IMR-90 (cell line): ENCODE results near the gene PIGN. TPM values are rescaled to one million over a fixed set of nuclear protein-coding genes. Genes with fewer than 3 reads are reported as not detected.
"Not testable (repeated sequence)": the region's sequence is repeated elsewhere in the genome, so short reads cannot be mapped to it uniquely, and the experiment has no call there.

Source experiments
- ATAC-seq: fragments of 200-7000 bp; cut with Tn5 transposase; 2 replicates; pipeline ENCODE4 v1.9.1; 2020; ENCODE audit warnings: low read depth, mild to moderate bottlenecking, moderate library complexity
- BruUV-seq: library from RNA; stranded (reverse); fragments of 400-500 nt; replicated peaks from 2 replicates; lab custom pipeline; 2021; lab: Mats Ljungman, UMichigan
- CTCF ChIA-PET: fragments of 300-600 bp; formaldehyde crosslinking; extraction: SDS; loops from one replicate; lab custom pipeline; 2021; ENCODE audit warnings: antibody characterized with exemption; lab: Yijun Ruan, JAX
- POLR2A ChIA-PET: fragments of 300-600 bp; sonication (Branson Sonifier 250); formaldehyde crosslinking; loops from one replicate; lab custom pipeline; 2022; ENCODE audit warnings: antibody characterized with exemption; ENCODE audit not compliant: unreplicated experiment; lab: Charles Lee
- DNase-seq: peaks from one replicate; pipeline ENCODE4 v3.0.0; 2013
- H2AFZ ChIP-seq: replicated peaks from 2 replicates; pipeline ENCODE3; 2013; ENCODE audit warnings: low read length, mild to moderate bottlenecking; ENCODE audit not compliant: poor library complexity
- H2AK5ac ChIP-seq: 2 replicates; pipeline ENCODE4 v1.6.1; 2013; ENCODE audit warnings: low read depth, low read length, inconsistent platforms
- H2AK9ac ChIP-seq: replicated peaks from 2 replicates; pipeline ENCODE3; 2013; ENCODE audit warnings: mild to moderate bottlenecking, low read depth, low read length, moderate library complexity; ENCODE audit not compliant: poor library complexity
- H2BK120ac ChIP-seq: 2 replicates; pipeline ENCODE4 v1.6.1; 2013; ENCODE audit warnings: low read depth, low read length, inconsistent platforms
- H2BK15ac ChIP-seq: 3 replicates; pipeline ENCODE4 v1.6.1; 2013; ENCODE audit warnings: low read depth, low read length, inconsistent platforms
- H2BK20ac ChIP-seq: 2 replicates; pipeline ENCODE4 v1.6.1; 2013; ENCODE audit warnings: low read depth, mild to moderate bottlenecking, inconsistent platforms, low read length, moderate library complexity
- H2BK5ac ChIP-seq: 2 replicates; pipeline ENCODE4 v1.6.1; 2013; ENCODE audit warnings: mild to moderate bottlenecking, low read depth, low read length, inconsistent platforms; ENCODE audit not compliant: poor library complexity, severe bottlenecking
- H3K14ac ChIP-seq: replicated peaks from 2 replicates; pipeline ENCODE4 v1.6.1; 2013; ENCODE audit warnings: low read depth, low read length, inconsistent platforms
- H3K18ac ChIP-seq: 2 replicates; pipeline ENCODE4 v1.6.1; 2013; ENCODE audit warnings: low read depth, low read length, control low read depth
- H3K23ac ChIP-seq: 2 replicates; pipeline ENCODE4 v1.6.1; 2013; ENCODE audit warnings: low read depth, low read length, inconsistent platforms
- H3K27ac ChIP-seq: 2 replicates; pipeline ENCODE4 v1.5.1; 2013; ENCODE audit warnings: mild to moderate bottlenecking, control low read depth, low read length; ENCODE audit not compliant: insufficient read depth
- H3K27me3 ChIP-seq: 2 replicates; pipeline ENCODE4 v1.6.1; 2013; ENCODE audit warnings: low read length; ENCODE audit not compliant: control insufficient read depth, insufficient read depth
- H3K36me3 ChIP-seq: 2 replicates; pipeline ENCODE4 v1.6.1; 2013; ENCODE audit warnings: low read length, mixed read lengths; ENCODE audit not compliant: control insufficient read depth, insufficient read depth
- H3K4ac ChIP-seq: 2 replicates; pipeline ENCODE4 v1.6.1; 2013; ENCODE audit warnings: low read depth, low read length, inconsistent platforms
- H3K4me1 ChIP-seq: 2 replicates; pipeline ENCODE4 v1.6.1; 2013; ENCODE audit warnings: low read length, mixed read lengths; ENCODE audit not compliant: control insufficient read depth, insufficient read depth
- H3K4me2 ChIP-seq: 2 replicates; pipeline ENCODE4 v1.6.1; 2013; ENCODE audit warnings: low read depth, mild to moderate bottlenecking, control low read depth, low read length, moderate library complexity
- H3K4me3 ChIP-seq: 2 replicates; pipeline ENCODE4 v1.5.1; 2013; ENCODE audit warnings: low read depth, mild to moderate bottlenecking, control low read depth, low read length, moderate library complexity; ENCODE audit not compliant: insufficient read depth
- H3K56ac ChIP-seq: 2 replicates; pipeline ENCODE4 v1.6.1; 2013; ENCODE audit warnings: low read length, inconsistent platforms; ENCODE audit not compliant: insufficient read depth; ENCODE audit errors: extremely low read depth
- H3K79me1 ChIP-seq, 2 experiments: 2 replicates each; pipeline ENCODE4 v1.6.1; 2013; ENCODE audit warnings: low read length in 2 of 2, inconsistent platforms in 1 of 2, low read depth in 1 of 2
- H3K9ac ChIP-seq: 2 replicates; pipeline ENCODE4 v1.6.1; 2013; ENCODE audit warnings: low read depth, low read length, control low read depth
- H3K9me1 ChIP-seq: 2 replicates; pipeline ENCODE4 v1.6.1; 2013; ENCODE audit warnings: low read length, inconsistent platforms; ENCODE audit not compliant: insufficient read depth
- H3K9me3 ChIP-seq: 2 replicates; pipeline ENCODE4 v1.6.1; 2013; ENCODE audit warnings: low read length; ENCODE audit not compliant: control insufficient read depth, insufficient read depth
- H4K20me1 ChIP-seq: 2 replicates; pipeline ENCODE4 v1.6.1; 2013; ENCODE audit warnings: low read length, inconsistent platforms; ENCODE audit not compliant: insufficient read depth
- H4K5ac ChIP-seq: 2 replicates; pipeline ENCODE4 v1.6.1; 2013; ENCODE audit warnings: mild to moderate bottlenecking, low read depth, low read length, control low read depth
- H4K8ac ChIP-seq, 2 experiments: 2 replicates each; pipeline ENCODE4 v1.6.1; 2013; ENCODE audit warnings: low read depth in 2 of 2, low read length in 2 of 2, control low read depth in 1 of 2, inconsistent platforms in 1 of 2
- H4K91ac ChIP-seq: 2 replicates; pipeline ENCODE4 v1.6.1; 2013; ENCODE audit warnings: low read depth, low read length, inconsistent platforms; ENCODE audit not compliant: insufficient read depth
- CTCF ChIP-seq: conservative IDR thresholded peaks from 2 replicates; pipeline ENCODE4 v1.5.1; 2012; ENCODE audit warnings: mild to moderate bottlenecking, low read depth, low read length, improper control_type of control experiment
- FOS ChIP-seq: fragments of 150-350 bp; IDR thresholded peaks from 2 replicates; pipeline ENCODE4 v1.6.1; 2016; ENCODE audit warnings: low read depth, low read length
- MAFK ChIP-seq: IDR thresholded peaks from 2 replicates; pipeline ENCODE4 v1.6.1; 2012; ENCODE audit warnings: low read depth, low read length, improper control_type of control experiment
- MXI1 ChIP-seq: IDR thresholded peaks from 2 replicates; pipeline ENCODE4 v1.6.1; 2012; ENCODE audit warnings: low read depth, mild to moderate bottlenecking, low read length, moderate library complexity, borderline replicate concordance
- NFE2L2 ChIP-seq: fragments of 150-350 bp; IDR thresholded peaks from 2 replicates; pipeline ENCODE4 v1.6.1; 2016; ENCODE audit warnings: low read depth, mild to moderate bottlenecking, low read length
- POLR2A ChIP-seq: IDR thresholded peaks from 2 replicates; pipeline ENCODE4 v1.6.1; 2012; ENCODE audit warnings: mild to moderate bottlenecking, low read depth, low read length
- RCOR1 ChIP-seq: IDR thresholded peaks from 2 replicates; pipeline ENCODE4 v1.6.1; 2012; ENCODE audit warnings: mild to moderate bottlenecking, low read length, improper control_type of control experiment; ENCODE audit not compliant: insufficient replicate concordance
- SMC3 ChIP-seq: fragments of 150-350 bp; IDR thresholded peaks from 2 replicates; pipeline ENCODE4 v1.6.1; 2016; ENCODE audit warnings: low read depth, mild to moderate bottlenecking, antibody characterized with exemption, low read length, moderate library complexity
- WGBS, 2 experiments: methylation state at CpG; one replicate each; pipeline versions ENCODE4 v1.1.5 to v1.1.7; 2013; ENCODE audit warnings: missing lambda C conversion rate in 2 of 2; ENCODE audit not compliant: insufficient read length in 1 of 2; ENCODE audit errors: extremely low coverage in 2 of 2; 5-methylcytosine and 5-hydroxymethylcytosine counted together
- dilution Hi-C: fragments of 300-500 bp; cut with HindIII; formaldehyde crosslinking; loops from one replicate; pipeline ENCODE4 v1.14.3; 2018; ENCODE audit warnings: low sequenced_read_pairs; ENCODE audit not compliant: unreplicated experiment
- in situ Hi-C: fragments of 300-500 bp; cut with MboI; formaldehyde crosslinking; loops from 3 replicates; pipeline ENCODE4 v1.14.3; 2019; ENCODE audit warnings: low sequenced_read_pairs, inconsistent platforms, mixed read lengths
- intact Hi-C: fragments of 100-400 bp; cut with micrococcal nuclease; formaldehyde crosslinking; loops from 2 replicates; pipeline ENCODE4 v1.10.0; 2022
- polyA plus RNA-seq, 3 experiments: library from polyadenylated mRNA; depleted of rRNA; stranded (reverse); fragments of >200 nt; gene quantifications; 2 replicates each; pipeline ENCODE4 v1.2.3, GENCODE V29; 2012; ENCODE audit warnings: low replicate concordance in 1 of 3
- total RNA-seq: library from RNA; depleted of rRNA; stranded (reverse); fragments of >200 nt; gene quantifications from 2 replicates; pipeline ENCODE4 v1.2.3, GENCODE V29; 2012

Gene PIGN
- total and polyA plus RNA-seq, 2 of the 4 experiments (the other 2 are of a cell fraction): 9.0 to 17.9 TPM

- Histone ChIP-seq H3K27me3 (no peaks in the 10 kb centered on the region), H3K9me1 (no peaks in the 10 kb centered on the region), H2AK9ac (no peak overlapping the region), H3K4ac (no peak overlapping the region), H3K9ac (no peak overlapping the region), H4K91ac (no peak overlapping the region), H2BK20ac (no peak overlapping the region), H3K18ac (no peak overlapping the region), H3K23ac (no peak overlapping the region), H4K8ac (no peak overlapping the region), H2BK5ac (no peak overlapping the region), H4K5ac (no peak overlapping the region), H3K56ac (no peak overlapping the region), H3K36me3 (no peaks in the 10 kb centered on the region), H4K20me1 (no peaks in the 10 kb centered on the region; the same call in 1 of the 2 replicates), H3K4me1 (peaks cover 2% of the 10 kb centered on the region; the same call in 1 of the 2 replicates), H2BK15ac (no peak overlapping the region), H2AFZ (no peak overlapping the region), H3K27ac (no peak overlapping the region), H3K14ac (no peak overlapping the region), H2BK120ac (no peak overlapping the region), H2AK5ac (no peak overlapping the region), H3K4me3 (no peak overlapping the region), H3K4me2 (no peak overlapping the region), H3K79me1 (peaks cover 0 to 6% of the 10 kb centered on the region in 2 experiments; a peak in 3 of 4 replicates), H3K9me3 (no peaks in the 10 kb centered on the region)
- dilution Hi-C loops: no loop called here
- no TSS peak for BruUV-seq
- in situ Hi-C loops: no loop called here
- TF ChIP-seq FOS: no peak
- no peak for TF ChIP-seq POLR2A
- no peak for TF ChIP-seq NFE2L2
- TF ChIP-seq CTCF: no peak
- TF ChIP-seq MAFK: no peak
- TF ChIP-seq SMC3: no peak
- no peak for TF ChIP-seq MXI1
- TF ChIP-seq RCOR1: no peak
- CTCF ChIA-PET: no interaction called here
- no peak for ATAC-seq
- POLR2A ChIA-PET: no interaction called here
- no CpG with 5 or more reads among the region's 1 CpG for WGBS, 2 experiments
- intact Hi-C loops: no loop called here
- no peak for DNase-seq
Observed at GRCh38 chr18:62170857-62171256, 16.0 kb downstream of the PIGN start.

GRCh38 chr18:62166524-62166923 is 20.3 kb downstream of the PIGN start:
- in situ Hi-C loops, CTCF ChIA-PET, H3K14ac ChIP-seq, H3K18ac ChIP-seq, H2BK5ac ChIP-seq, H4K91ac ChIP-seq, H2BK15ac ChIP-seq, BruUV-seq, H3K9me1 ChIP-seq, ATAC-seq, H3K23ac ChIP-seq, H2AFZ ChIP-seq, intact Hi-C loops, DNase-seq, H3K9ac ChIP-seq, H4K20me1 ChIP-seq, H3K27ac ChIP-seq, H3K27me3 ChIP-seq, H3K4ac ChIP-seq, H3K79me1 ChIP-seq, H3K56ac ChIP-seq, dilution Hi-C loops, H3K4me1 ChIP-seq, H4K5ac ChIP-seq, POLR2A ChIA-PET, H2AK5ac ChIP-seq, H2AK9ac ChIP-seq, H2BK120ac ChIP-seq, H3K9me3 ChIP-seq, H3K4me3 ChIP-seq, H4K8ac ChIP-seq, H2BK20ac ChIP-seq, H3K4me2 ChIP-seq, H3K36me3 ChIP-seq: not testable (repeated sequence)
- WGBS, 2 experiments: no CpG with 5 or more reads among the region's 1 CpG
